Right lobe of liver (tissue), 6 donors: Measurements from ENCODE around the gene RARS2. TPM values are rescaled to one million over a fixed set of nuclear protein-coding genes. Genes with fewer than 3 reads are reported as not detected.

Source experiments
- ATAC-seq, 4 donors: fragments of 200-7000 bp; cut with Tn5 transposase; one replicate each; pipeline ENCODE4 v1.9.1; 2020; ENCODE audit warnings: mild to moderate bottlenecking in 4 of 4, moderate library complexity in 4 of 4
- DNase-seq, 3 donors: peaks; one replicate each; pipeline ENCODE4 v3.0.0-alpha.2; 2020
- H3K27ac ChIP-seq, 3 donors: fragments of 200-600 bp; one replicate each; pipeline ENCODE4 v1.8.0; 2022
- H3K27me3 ChIP-seq, 2 donors: fragments of 200-600 bp; one replicate each; pipeline ENCODE4 v1.8.0; 2022
- H3K36me3 ChIP-seq, 4 donors: fragments of 200-600 bp; sonication (generic) in 1 of 4; one replicate each; pipeline versions ENCODE4 v1.5.1 to v1.8.0; 2017 to 2022; ENCODE audit warnings: control low read depth in 1 of 4
- H3K4me1 ChIP-seq, 4 donors: fragments of 200-600 bp; sonication (generic) in 1 of 4; one replicate each; pipeline versions ENCODE4 v1.5.1 to v1.8.0; 2017 to 2022; ENCODE audit warnings: control low read depth in 1 of 4
- H3K4me3 ChIP-seq, 3 donors: fragments of 200-600 bp; one replicate each; pipeline ENCODE4 v1.8.0; 2022
- H3K9me3 ChIP-seq, 4 donors: fragments of 200-600 bp; sonication (generic) in 1 of 4; one replicate each; pipeline versions ENCODE4 v1.5.1 to v1.8.0; 2017 to 2022; ENCODE audit warnings: control low read depth in 1 of 4
- POLR2A ChIP-seq: fragments of 450-650 bp; IDR thresholded peaks from one replicate; pipeline ENCODE4 v1.6.1; 2017; ENCODE audit warnings: antibody characterized with exemption, mild to moderate bottlenecking
- WGBS: methylation state at CpG from one replicate; pipeline ENCODE4 v1.1.6; 2018; ENCODE audit warnings: low coverage, low lambda C conversion rate; ENCODE audit not compliant: insufficient coverage; ENCODE audit errors: missing lambda C conversion rate; 5-methylcytosine and 5-hydroxymethylcytosine counted together
- intact Hi-C, 2 donors: fragments of 100-400 bp; cut with DNase I; formaldehyde crosslinking; loops; one replicate each; pipeline versions ENCODE4 v1.11.2 to v1.14.1; 2022
- total RNA-seq, 6 experiments: library from RNA; depleted of rRNA in 2 of 6; stranded (reverse); fragments of >200 nt in 2 of 6; fragmentation: NEBNext Ultra II Directional in 3 of 6; extraction: Animal tissue kit (Norgen Biotek cat#: 25700) in 3 of 6; gene quantifications; one replicate each; pipeline versions ENCODE4 v1.1.0 to v1.2.4, GENCODE V29; 2016 to 2023
- TF ChIP-seq, protein P1 (sequence below), 4 donors: fragments of 200-600 bp in 3 of 4; fragments of 450-650 bp in 1 of 4; IDR thresholded peaks; one replicate each; pipeline versions ENCODE4 v1.5.1 to v1.8.0; 2016 to 2022; ENCODE audit warnings: antibody characterized with exemption in 4 of 4, mild to moderate bottlenecking in 2 of 4
- donor health status: DM: no; HTN: yes; CAD: no.
- donor health status: DM: no; HTN: no; CAD: no.
- donor health status: DM: no; HTN: no; CAD: no.
- donor health status: DM: no; HTN: yes; CAD: no.
- donor health status: DM: no; HTN: yes; CAD: no.

RARS2 gene
- total RNA-seq, 6 experiments from 2014 or later: 13.5 to 19.3 (median 14.6) TPM

DNA sequence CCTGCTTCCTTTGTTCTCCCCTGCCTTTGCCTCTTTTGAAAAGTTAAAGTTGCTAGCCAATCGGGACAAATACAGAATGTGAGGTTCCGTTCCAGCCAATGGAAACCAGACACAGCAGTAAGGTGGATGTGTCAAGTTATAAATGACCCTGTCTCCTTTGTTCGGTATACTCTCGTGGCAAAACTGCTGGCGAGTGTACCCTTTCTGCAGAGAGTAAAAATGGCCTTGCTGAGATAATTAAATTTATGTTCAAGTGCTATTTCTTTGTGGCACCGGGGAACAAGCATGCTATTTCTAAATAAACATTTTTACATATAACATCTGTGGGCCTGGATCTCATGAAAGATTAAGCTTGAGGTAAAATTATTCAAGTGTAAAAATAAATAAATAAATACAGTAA is 50.2 kb downstream of the RARS2 start:
- Histone ChIP-seq H3K9me3 (no peaks in the 10 kb centered on the region), H3K4me1 (peaks cover 0 to 9% (median 0%) of the 10 kb centered on the region in 4 donors), H3K27me3 (no peaks in the 10 kb centered on the region), H3K36me3 (peaks cover 0 to 5% (median 0%) of the 10 kb centered on the region in 4 donors), H3K4me3 (no peak overlapping the region), H3K27ac (no peak overlapping the region)
- TF ChIP-seq POLR2A: no peak
- TF ChIP-seq, protein P1, sequence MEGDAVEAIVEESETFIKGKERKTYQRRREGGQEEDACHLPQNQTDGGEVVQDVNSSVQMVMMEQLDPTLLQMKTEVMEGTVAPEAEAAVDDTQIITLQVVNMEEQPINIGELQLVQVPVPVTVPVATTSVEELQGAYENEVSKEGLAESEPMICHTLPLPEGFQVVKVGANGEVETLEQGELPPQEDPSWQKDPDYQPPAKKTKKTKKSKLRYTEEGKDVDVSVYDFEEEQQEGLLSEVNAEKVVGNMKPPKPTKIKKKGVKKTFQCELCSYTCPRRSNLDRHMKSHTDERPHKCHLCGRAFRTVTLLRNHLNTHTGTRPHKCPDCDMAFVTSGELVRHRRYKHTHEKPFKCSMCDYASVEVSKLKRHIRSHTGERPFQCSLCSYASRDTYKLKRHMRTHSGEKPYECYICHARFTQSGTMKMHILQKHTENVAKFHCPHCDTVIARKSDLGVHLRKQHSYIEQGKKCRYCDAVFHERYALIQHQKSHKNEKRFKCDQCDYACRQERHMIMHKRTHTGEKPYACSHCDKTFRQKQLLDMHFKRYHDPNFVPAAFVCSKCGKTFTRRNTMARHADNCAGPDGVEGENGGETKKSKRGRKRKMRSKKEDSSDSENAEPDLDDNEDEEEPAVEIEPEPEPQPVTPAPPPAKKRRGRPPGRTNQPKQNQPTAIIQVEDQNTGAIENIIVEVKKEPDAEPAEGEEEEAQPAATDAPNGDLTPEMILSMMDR (IDR thresholded peaks at IDR 0.05): no peak
- WGBS: 76% methylated on average over 6 of the region's 6 CpGs
- no peak for ATAC-seq
- no peak for DNase-seq
- intact Hi-C loops: no loop called here

DNA sequence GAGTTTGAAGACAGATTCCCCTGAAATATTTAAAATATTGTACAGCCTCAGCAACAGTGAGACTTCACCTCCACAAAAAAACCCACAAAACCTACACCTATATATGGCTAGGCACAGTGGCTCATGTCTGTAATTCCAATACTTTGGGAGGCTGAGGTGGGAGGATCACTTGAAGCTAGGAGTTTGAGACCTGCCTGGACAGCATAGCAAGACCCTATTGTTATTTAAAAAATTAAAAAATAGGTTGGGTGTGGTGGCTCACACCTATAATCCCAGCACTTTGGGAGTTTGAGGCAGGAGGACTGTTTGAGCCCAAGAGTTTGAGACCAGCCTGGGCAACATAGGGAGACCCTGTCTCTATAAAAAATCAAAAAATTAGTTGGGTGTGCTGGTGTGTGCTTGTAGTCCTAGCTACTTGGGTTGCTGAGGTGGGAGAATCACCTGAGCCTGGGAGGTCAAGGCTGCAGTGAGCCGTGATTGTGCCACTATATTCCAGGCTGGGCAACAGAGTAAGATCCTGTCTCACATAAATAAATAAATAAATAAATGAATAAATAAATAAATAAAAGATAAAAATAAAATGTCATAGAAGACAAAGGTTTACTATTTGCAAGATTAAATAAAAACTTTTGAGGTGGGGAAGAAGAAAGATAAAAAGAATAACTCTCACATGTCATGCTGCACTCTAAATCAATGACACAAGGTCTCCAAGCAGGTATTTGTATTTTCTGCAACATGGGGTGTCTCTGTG is 51.1 kb downstream of the RARS2 start:
- WGBS: 67% methylated on average over 1 of the region's 1 CpG
- Histone ChIP-seq H3K9me3 (no peaks in the 10 kb centered on the region), H3K4me1 (peaks cover 0 to 10% (median 0%) of the 10 kb centered on the region in 4 donors), H3K4me3 (no peak overlapping the region), H3K27me3 (no peaks in the 10 kb centered on the region), H3K36me3 (peaks cover 0 to 2% (median 0%) of the 10 kb centered on the region in 4 donors), H3K27ac (no peak overlapping the region)
- TF ChIP-seq POLR2A: no peak
- TF ChIP-seq, protein P1 (IDR thresholded peaks at IDR 0.05): no peak
- DNase-seq: no peak
- intact Hi-C loops: no loop called here
- no peak for ATAC-seq

DNA sequence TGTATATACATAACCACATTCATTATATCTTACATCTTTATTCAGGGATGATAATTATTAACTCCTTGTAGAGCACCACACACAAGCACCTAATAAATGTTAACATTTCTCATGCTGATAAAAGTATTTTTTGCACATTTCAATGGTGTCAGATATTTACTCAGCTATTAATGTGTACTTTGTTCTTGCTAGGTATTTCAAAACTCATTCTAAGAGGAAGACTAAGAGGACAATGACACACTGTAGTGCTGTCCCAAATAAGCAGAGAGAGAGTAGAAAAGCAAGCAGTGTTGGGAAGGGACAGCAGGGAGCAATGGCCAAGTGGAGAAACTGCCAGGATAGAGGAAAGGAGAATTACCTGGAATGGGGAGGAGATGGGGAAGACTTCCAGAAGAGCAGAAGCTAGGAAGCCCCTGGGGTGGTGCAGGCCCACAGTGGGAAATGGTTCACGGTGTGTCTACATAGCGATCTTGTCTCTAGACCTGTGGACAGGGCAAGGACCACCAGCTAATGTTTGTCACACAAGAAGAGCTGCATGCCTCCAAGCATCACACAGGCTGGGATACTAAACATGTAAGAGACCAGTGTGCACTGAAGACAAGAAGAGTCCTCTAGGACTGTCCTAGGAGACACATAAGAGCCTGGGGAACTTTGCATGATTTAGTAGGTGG is 55.3 kb downstream of the RARS2 start:
- H3K4me1 ChIP-seq: peaks cover 0 to 10% (median 0%) of the 10 kb centered on the region in 4 donors
- peak overlapping the region in 1 of 3 donors; percentile 56 for H3K27ac ChIP-seq
- no peak overlapping the region for H3K4me3 ChIP-seq
- H3K9me3 ChIP-seq: no peaks in the 10 kb centered on the region
- TF ChIP-seq POLR2A: no peak
- TF ChIP-seq, protein P1 (IDR thresholded peaks at IDR 0.05): no peak
- ATAC-seq (peak; percentile 95 to 98 (median 98)), DNase-seq (peak in 1 of 3 donors; percentile 49)
- WGBS: no CpG with 5 or more reads among the region's 2 CpGs
- intact Hi-C loops: no loop called here
- H3K36me3 ChIP-seq: peaks cover 0 to 3% (median 0%) of the 10 kb centered on the region in 4 donors
- no peaks in the 10 kb centered on the region for H3K27me3 ChIP-seq

DNA sequence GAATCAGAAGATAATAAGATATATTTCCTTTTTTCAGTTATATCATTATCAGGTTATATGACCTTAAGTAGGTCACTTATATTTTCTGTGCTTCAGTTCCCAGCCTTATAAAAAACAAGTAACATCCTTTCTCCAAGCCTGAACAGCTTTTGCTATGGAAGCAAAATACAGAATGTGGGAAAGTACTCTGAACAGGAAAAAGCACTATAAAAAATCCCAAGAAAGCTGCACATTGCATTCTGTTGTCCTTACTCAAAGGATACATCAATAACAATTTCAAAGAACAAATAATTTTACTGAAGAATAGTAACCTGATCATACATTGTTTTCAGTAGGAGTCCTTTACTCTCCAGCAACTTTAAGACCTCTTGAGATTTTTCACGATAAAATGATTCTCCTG is 60.6 kb downstream of the RARS2 start:
- no peaks in the 10 kb centered on the region for H3K27me3 ChIP-seq
- TF ChIP-seq, protein P1 (IDR thresholded peaks at IDR 0.05): no peak
- no peak for TF ChIP-seq POLR2A
- H3K4me1 ChIP-seq: no peaks in the 10 kb centered on the region
- no peak overlapping the region for H3K27ac ChIP-seq
- 67% methylated on average over 1 of the region's 1 CpG for WGBS
- H3K36me3 ChIP-seq: peaks cover 0 to 5% (median under 1%) of the 10 kb centered on the region in 4 donors
- DNase-seq (no peak), ATAC-seq (peak in 2 of 4 donors; percentile 13 to 20)
- intact Hi-C loops: no loop called here
- no peaks in the 10 kb centered on the region for H3K9me3 ChIP-seq
- no peak overlapping the region for H3K4me3 ChIP-seq
